GM12878 (cell line): Measurements from ENCODE around the gene TRIM72. TPM values are rescaled to one million over a fixed set of nuclear protein-coding genes. Genes with fewer than 3 reads are reported as not detected.

Experiments used
- ATAC-seq: fragments of 200-7000 bp; cut with Tn5 transposase; 3 replicates; pipeline ENCODE4 v1.9.1; 2020; ENCODE audit warnings: mild to moderate bottlenecking, moderate library complexity
- BruUV-seq: library from RNA; stranded (reverse); fragments of 400-500 nt; replicated peaks from 2 replicates; lab custom pipeline; 2021; lab: Mats Ljungman, UMichigan
- CTCF ChIA-PET: fragments of 300-600 bp; sonication (Branson Sonifier 250); formaldehyde crosslinking; extraction: SDS; loops from one replicate; lab custom pipeline; 2021; ENCODE audit warnings: inconsistent platforms; lab: Yijun Ruan, JAX
- POLR2A ChIA-PET: fragments of 350-600 bp; formaldehyde crosslinking; extraction: SDS; loops from one replicate; lab custom pipeline; 2021; ENCODE audit warnings: inconsistent platforms; lab: Charles Lee
- RAD21 ChIA-PET: fragments of 300-600 bp; sonication (Branson Sonifier 250); formaldehyde crosslinking; loops from one replicate; lab custom pipeline; 2023; ENCODE audit warnings: antibody characterized with exemption; ENCODE audit not compliant: unreplicated experiment; lab: Charles Lee
- SMC1A ChIA-PET: fragments of 300-600 bp; sonication (Branson Sonifier 250); formaldehyde crosslinking; loops from one replicate; lab custom pipeline; 2023; ENCODE audit not compliant: unreplicated experiment, uncharacterized antibody; lab: Charles Lee
- DNase-seq: peaks from one replicate; pipeline ENCODE4 v3.0.0-alpha.2; 2011; ENCODE audit warnings: low read depth, low spot score
- FAIRE-seq: peaks from 3 replicates; lab custom pipeline; 2011; peaks lifted over from hg19 to GRCh38; lab: Jason Lieb, UNC
- H2AFZ ChIP-seq: 2 replicates; pipeline ENCODE4 v1.6.0; 2011; ENCODE audit warnings: low read depth, low read length, control low read depth; ENCODE audit not compliant: control insufficient read depth
- H3K27ac ChIP-seq: 2 replicates; pipeline ENCODE4 v1.5.1; 2011; ENCODE audit warnings: control low read depth; ENCODE audit not compliant: control insufficient read depth, insufficient read depth
- H3K27me3 ChIP-seq, 2 experiments: replicated peaks in 1 of 2; 2 replicates each; pipeline versions ENCODE4 v1.6.0 to v1.6.1; 2011; ENCODE audit warnings: low read length in 1 of 2; ENCODE audit not compliant: control insufficient read depth in 2 of 2, insufficient read depth in 2 of 2
- H3K36me3 ChIP-seq, 2 experiments: 2 replicates each; pipeline ENCODE4 v1.5.1; 2011; ENCODE audit warnings: low read length in 1 of 2; ENCODE audit not compliant: control insufficient read depth in 2 of 2, insufficient read depth in 2 of 2
- H3K4me1 ChIP-seq: 2 replicates; pipeline ENCODE4 v1.6.1; 2011; ENCODE audit warnings: mild to moderate bottlenecking, low read length, moderate library complexity, mixed read lengths; ENCODE audit not compliant: control insufficient read depth, insufficient read depth
- H3K4me2 ChIP-seq: 2 replicates; pipeline ENCODE4 v1.6.0; 2011; ENCODE audit warnings: control low read depth; ENCODE audit not compliant: control insufficient read depth, insufficient read depth
- H3K4me3 ChIP-seq: fragments of 200-600 bp; sonication (generic); 2 replicates; pipeline ENCODE4 v1.5.1; 2016
- H3K79me2 ChIP-seq: 2 replicates; pipeline ENCODE4 v1.6.0; 2011; ENCODE audit warnings: low read length; ENCODE audit not compliant: control insufficient read depth, insufficient read depth
- H3K9ac ChIP-seq: 2 replicates; pipeline ENCODE4 v1.8.0; 2011; ENCODE audit warnings: low read length, control low read depth, mixed read lengths; ENCODE audit not compliant: control insufficient read depth, insufficient read depth
- H3K9me3 ChIP-seq: replicated peaks from 3 replicates; pipeline ENCODE4 v1.5.1; 2011; ENCODE audit warnings: mild to moderate bottlenecking, low read length; ENCODE audit not compliant: control insufficient read depth, insufficient read depth
- H4K20me1 ChIP-seq: 2 replicates; pipeline ENCODE4 v1.6.0; 2011; ENCODE audit not compliant: control insufficient read depth, insufficient read depth
- BHLHE40 ChIP-seq, 2 experiments: fragments of 450-650 bp in 1 of 2; IDR thresholded peaks; 2 replicates each; pipeline ENCODE4 v1.6.1; 2011 to 2017; ENCODE audit warnings: low read depth in 2 of 2, borderline replicate concordance in 1 of 2, improper control_type of control experiment in 1 of 2, low read length in 1 of 2, mild to moderate bottlenecking in 1 of 2
- BMI1 ChIP-seq: fragments of 450-650 bp; IDR thresholded peaks from 2 replicates; pipeline ENCODE4 v1.6.1; 2016; ENCODE audit warnings: mild to moderate bottlenecking, moderate library complexity, borderline replicate concordance
- GABPA ChIP-seq: IDR thresholded peaks from 2 replicates; pipeline ENCODE4 v1.6.1; 2014; ENCODE audit warnings: antibody characterized with exemption, low read depth, mild to moderate bottlenecking, inconsistent platforms
- MEF2A ChIP-seq: IDR thresholded peaks from 2 replicates; pipeline ENCODE4 v1.6.1; 2011; ENCODE audit warnings: low read depth, mild to moderate bottlenecking, low read length, moderate library complexity; ENCODE audit not compliant: insufficient read depth
- NFYA ChIP-seq: IDR thresholded peaks from 2 replicates; pipeline ENCODE4 v1.6.1; 2011; ENCODE audit warnings: low read depth, mild to moderate bottlenecking, low read length, improper control_type of control experiment, borderline replicate concordance
- STAT1 ChIP-seq: fragments of 450-650 bp; conservative IDR thresholded peaks from 2 replicates; pipeline ENCODE4 v1.6.1; 2014; ENCODE audit warnings: antibody characterized with exemption, mild to moderate bottlenecking
- ZBTB11 ChIP-seq: fragments of 450-650 bp; formaldehyde crosslinking; IDR thresholded peaks from 2 replicates; pipeline ENCODE4 v1.5.0; 2022; ENCODE audit warnings: mild to moderate bottlenecking, missing genetic modification characterization
- WGBS: methylation state at CpG from one replicate; pipeline ENCODE4 v1.1.6; 2016; ENCODE audit warnings: low lambda C conversion rate; ENCODE audit not compliant: insufficient replicate concordance, insufficient coverage; ENCODE audit errors: missing lambda C conversion rate; 5-methylcytosine and 5-hydroxymethylcytosine counted together
- in situ Hi-C: fragments of 300-500 bp; cut with MboI; formaldehyde crosslinking; loops from 9 replicates; pipeline ENCODE4 v1.14.3; 2018; ENCODE audit warnings: mixed read lengths
- intact Hi-C: fragments of 100-400 bp; cut with micrococcal nuclease; formaldehyde crosslinking; loops from one replicate; pipeline ENCODE4 v1.14.2; 2022; ENCODE audit not compliant: unreplicated experiment
- polyA plus RNA-seq, 11 experiments: library from polyadenylated mRNA; depleted of rRNA in 4 of 11; unstranded in 6 of 11; stranded (reverse) in 5 of 11; fragments of >200 nt; fragmentation: Nextera tagmentation in 4 of 11; fragmentation: Illumina TruSeq in 1 of 11; extraction: Ambion mirVana in 4 of 11; extraction: Trizol in 1 of 11; gene quantifications; 1 replicate in 1 of 11; 2 replicates in 10 of 11; pipeline versions ENCODE4 v1.2.1 to v1.2.3, GENCODE V29; 2011 to 2016; ENCODE audit warnings: inconsistent platforms in 2 of 11, missing spikeins in 2 of 11, low read depth in 1 of 11
- total RNA-seq, 4 experiments: library from RNA; depleted of rRNA in 3 of 4; stranded (reverse); fragments of >200 nt in 3 of 4; fragmentation: Illumina TruSeq in 1 of 4; extraction: Trizol in 1 of 4; gene quantifications; 2 replicates each; pipeline versions ENCODE4 v1.2.1 to v1.2.3, GENCODE V29; 2013 to 2021

Gene TRIM72
- total and polyA plus RNA-seq, 10 of the 15 experiments (the other 5 are each of a cell fraction or from before 2014, with no cell fraction given): 0.03 to 1.2 (median 0.23) TPM; not detected in 1

GRCh38 chr16:31224092-31224955 lies 10.4 kb downstream of the TRIM72 start:
- 89% methylated on average over 49 of the region's 80 CpGs for WGBS
- H3K9ac ChIP-seq: no peak overlapping the region
- CTCF ChIA-PET: no interaction called here
- TF ChIP-seq BHLHE40 (IDR thresholded peaks at IDR 0.05; ENCODE audit: borderline replicate concordance in 1 of 2, low read depth in 2 of 2, low read length in 1 of 2) (no peak), MEF2A (no peak), STAT1 (no peak), ZBTB11 (CRISPR knock-in tag) (no peak), BMI1 (no peak), NFYA (no peak), GABPA (no peak)
- TF ChIP-seq, all 136 proteins: peak for 0
- in situ Hi-C loops: no loop called here
- no peak for FAIRE-seq
- no peak for ATAC-seq
- no peaks in the 10 kb centered on the region for H3K27me3 ChIP-seq
- POLR2A ChIA-PET: no interaction called here
- H3K27ac ChIP-seq: no peak overlapping the region
- no peak overlapping the region for H3K4me3 ChIP-seq
- SMC1A ChIA-PET: no interaction called here
- RAD21 ChIA-PET: no interaction called here
- no peak overlapping the region for H3K4me2 ChIP-seq
- no peaks in the 10 kb centered on the region for H3K36me3 ChIP-seq
- H3K4me1 ChIP-seq: no peaks in the 10 kb centered on the region
- H3K9me3 ChIP-seq: no peaks in the 10 kb centered on the region
- no peak overlapping the region for H2AFZ ChIP-seq
- intact Hi-C loops: no loop called here
- no peaks in the 10 kb centered on the region for H3K79me2 ChIP-seq
- BruUV-seq: no TSS peak
- no peak for DNase-seq
- H4K20me1 ChIP-seq: no peaks in the 10 kb centered on the region
